Adipose tissue (tissue), 3 donors: ENCODE results near the gene ZNF227. TPM values are rescaled to one million over a fixed set of nuclear protein-coding genes. Genes with fewer than 3 reads are reported as not detected.
"Not testable (repeated sequence)": the region's sequence is repeated elsewhere in the genome, so short reads cannot be mapped to it uniquely, and the experiment has no call there.

ENCODE experiments used
- H3K27ac ChIP-seq: one replicate; pipeline ENCODE4 v1.5.1; 2013; ENCODE audit warnings: low read depth, low read length
- WGBS, 3 donors: extraction: QIAGEN DNeasy Blood & Tissue Kit; methylation state at CpG; one replicate each; pipeline ENCODE4 v1.1.7; 2013; 5-methylcytosine and 5-hydroxymethylcytosine counted together
- polyA plus RNA-seq, 3 donors: library from polyadenylated mRNA; stranded (reverse); fragments of 200-250 nt; gene quantifications; one replicate each; pipeline ENCODE4 v1.2.3, GENCODE V29; 2013
- donor health status: healthy with polysubstance abuse.
- donor health status: Bipolar disorder and iron deficiency.
- donor health status: healthy.

Gene ZNF227
- polyA plus RNA-seq, 3 donors: 3.2 to 4.6 (median 3.3) TPM

DNA sequence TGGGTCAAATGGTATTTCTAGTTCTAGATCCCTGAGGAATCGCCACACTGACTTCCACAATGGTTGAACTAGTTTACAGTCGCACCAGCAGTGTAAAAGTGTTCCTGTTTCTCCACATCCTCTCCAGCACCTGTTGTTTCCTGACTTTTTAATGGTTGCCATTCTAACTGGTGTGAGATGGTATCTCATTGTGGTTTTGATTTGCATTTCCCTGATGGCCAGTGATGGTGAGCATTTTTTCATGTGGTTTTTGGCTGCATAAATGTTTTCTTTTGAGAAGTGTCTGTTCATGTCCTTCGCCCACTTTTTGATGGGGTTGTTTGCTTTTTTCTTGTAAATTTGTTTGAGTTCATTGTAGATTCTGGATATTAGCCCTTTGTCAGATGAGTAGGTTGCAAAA, 9.0 kb downstream of the ZNF227 start:
- not testable (repeated sequence) for H3K27ac ChIP-seq
- 97 to 100% (median 97%) methylated on average over 3 of the region's 3 CpGs for WGBS, 3 donors

DNA sequence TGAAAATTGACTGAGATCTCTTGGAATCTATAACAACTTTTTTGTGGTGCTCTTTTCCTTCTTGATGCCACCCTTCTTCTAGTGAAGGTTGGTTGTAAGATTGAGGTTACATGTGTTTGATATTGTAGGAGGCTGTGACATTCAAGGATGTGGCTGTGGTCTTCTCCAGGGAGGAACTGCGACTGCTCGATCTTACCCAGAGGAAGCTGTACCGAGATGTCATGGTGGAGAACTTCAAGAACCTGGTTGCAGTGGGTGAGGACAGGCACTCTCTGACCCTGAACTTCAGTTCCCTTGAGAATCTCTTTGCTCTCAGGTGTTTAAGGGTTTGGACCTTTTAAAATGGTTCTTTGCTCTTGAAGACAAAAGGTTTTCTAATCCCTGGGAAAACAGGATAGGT, 16.0 kb downstream of the ZNF227 start:
- WGBS, 3 donors: 94 to 100% (median 95%) methylated on average over 3 of the region's 3 CpGs
- no peak overlapping the region for H3K27ac ChIP-seq

DNA sequence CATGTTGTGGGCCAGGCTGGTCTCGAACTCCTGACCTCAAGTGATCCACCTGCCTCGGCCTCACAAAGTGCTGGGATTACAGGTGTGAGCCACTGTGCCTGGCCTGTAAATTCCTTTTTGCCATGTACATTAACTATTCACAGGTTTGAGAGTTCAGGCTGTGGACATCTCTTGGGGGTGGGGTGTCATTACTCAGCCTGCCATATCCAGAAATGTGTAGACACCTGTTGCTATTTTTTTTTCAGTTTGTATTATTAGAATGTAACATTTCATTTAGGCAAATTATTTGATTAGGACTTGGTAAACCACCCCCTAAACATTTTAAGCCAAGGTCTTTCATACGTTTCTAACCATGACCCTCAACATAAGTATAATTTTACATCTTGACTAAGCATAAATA, 20.5 kb downstream of the ZNF227 start:
- H3K27ac ChIP-seq: no peak overlapping the region
- WGBS, 3 donors: 96 to 98% (median 98%) methylated on average over 3 of the region's 3 CpGs

DNA sequence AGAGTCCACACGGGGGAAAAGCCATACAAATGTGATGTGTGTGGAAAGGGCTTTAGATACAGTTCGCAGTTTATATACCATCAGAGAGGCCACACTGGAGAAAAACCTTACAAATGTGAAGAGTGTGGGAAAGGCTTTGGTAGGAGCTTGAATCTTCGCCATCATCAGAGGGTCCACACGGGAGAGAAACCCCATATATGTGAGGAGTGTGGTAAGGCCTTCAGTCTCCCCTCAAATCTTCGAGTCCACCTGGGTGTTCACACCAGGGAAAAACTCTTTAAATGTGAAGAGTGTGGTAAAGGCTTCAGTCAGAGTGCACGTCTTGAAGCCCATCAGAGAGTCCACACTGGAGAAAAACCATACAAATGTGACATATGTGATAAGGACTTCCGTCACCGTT, 24.1 kb downstream of the ZNF227 start:
- WGBS, 3 donors: 96 to 98% (median 97%) methylated on average over 8 of the region's 8 CpGs
- no peak overlapping the region for H3K27ac ChIP-seq

DNA sequence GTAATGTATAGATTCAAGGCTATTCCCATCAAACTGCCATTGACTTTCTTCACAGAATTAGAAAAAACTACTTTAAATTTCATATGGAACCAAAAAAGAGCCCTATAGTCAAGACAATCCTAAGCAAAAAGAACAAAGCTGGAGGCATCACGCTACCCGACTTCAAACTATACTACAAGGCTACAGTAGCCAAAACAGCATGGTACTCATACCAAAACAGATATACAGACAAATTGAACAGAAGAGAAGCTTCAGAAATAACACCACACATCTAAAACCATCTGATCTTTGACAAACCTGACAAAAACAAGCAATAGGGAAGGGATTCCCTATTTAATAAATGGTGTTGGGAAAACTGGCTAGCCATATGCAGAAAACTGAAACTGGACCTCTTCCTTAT, 40.0 kb downstream of the ZNF227 start:
- 94 to 98% (median 97%) methylated on average over 2 of the region's 2 CpGs for WGBS, 3 donors
- not testable (repeated sequence) for H3K27ac ChIP-seq

DNA sequence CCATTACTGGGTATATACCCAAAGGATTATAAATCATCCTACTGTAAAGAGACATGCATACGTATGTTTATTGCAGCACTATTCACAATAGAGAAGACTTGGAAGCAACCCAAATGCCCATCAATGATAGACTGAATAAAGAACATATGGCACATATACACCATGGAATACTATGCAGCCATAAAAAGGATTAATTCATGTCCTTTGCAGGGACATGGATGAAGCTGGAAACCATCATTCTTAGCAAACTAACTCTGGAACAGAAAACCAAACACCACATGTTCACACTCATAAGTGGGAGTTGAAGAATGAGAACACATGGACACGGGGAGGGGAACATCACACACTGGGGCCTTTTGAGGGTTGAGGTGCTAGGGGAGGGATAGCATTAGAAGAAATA, 41.1 kb downstream of the ZNF227 start:
- 91 to 98% (median 97%) methylated on average over 2 of the region's 2 CpGs for WGBS, 3 donors
- H3K27ac ChIP-seq: not testable (repeated sequence)

DNA sequence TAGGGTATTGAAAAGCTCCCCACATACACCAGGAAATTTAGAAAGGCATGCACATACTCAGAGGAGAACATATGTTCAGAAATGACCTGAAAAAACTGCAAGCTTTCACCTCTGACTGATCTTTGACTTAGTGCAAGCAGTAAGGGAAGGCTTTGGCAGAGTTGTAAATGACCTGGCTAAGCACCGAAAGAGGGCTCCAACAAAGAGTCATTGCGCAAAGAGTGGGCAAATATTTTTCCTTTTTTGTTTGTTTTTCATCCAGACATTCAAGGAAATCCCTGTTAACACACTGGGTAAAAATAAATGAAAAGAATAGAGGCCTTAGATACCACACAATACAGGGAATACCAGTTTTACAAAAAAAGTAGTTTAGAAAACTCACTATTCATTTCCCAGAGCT, 42.2 kb downstream of the ZNF227 start:
- H3K27ac ChIP-seq: no peak overlapping the region
- 94 to 98% (median 97%) methylated on average over 2 of the region's 2 CpGs for WGBS, 3 donors

DNA sequence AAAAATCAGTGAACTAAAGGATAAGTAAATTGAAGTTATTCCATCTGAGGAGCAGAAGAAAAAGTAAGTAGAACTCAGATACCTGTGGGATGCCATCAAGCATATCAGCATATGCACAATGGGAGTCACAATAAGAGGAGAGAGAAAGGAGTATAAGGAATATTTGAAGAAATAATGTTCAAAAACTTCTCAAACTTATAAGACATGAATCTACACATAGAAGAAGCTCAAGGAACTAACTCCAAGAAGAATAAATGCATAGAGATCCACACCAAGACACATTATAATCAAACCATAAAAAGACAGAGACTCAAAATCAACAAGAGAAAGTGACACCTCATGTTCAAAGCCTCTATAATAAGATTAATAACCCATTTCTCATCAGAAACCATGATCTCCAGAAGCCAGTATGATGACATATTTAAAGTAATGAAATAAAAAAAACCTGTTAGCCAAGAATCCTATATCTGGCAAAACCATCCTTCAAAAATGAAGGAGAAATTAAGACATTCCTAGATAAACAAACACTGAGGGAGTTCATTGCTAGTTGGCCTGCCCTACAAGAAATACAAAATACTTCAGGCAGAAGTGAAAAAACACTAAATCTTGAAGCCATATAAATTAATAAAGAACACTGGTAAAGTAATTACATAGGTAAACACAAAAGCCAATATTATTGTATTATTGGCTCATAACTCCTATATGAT, 43.5 kb downstream of the ZNF227 start:
- no peak overlapping the region for H3K27ac ChIP-seq

DNA sequence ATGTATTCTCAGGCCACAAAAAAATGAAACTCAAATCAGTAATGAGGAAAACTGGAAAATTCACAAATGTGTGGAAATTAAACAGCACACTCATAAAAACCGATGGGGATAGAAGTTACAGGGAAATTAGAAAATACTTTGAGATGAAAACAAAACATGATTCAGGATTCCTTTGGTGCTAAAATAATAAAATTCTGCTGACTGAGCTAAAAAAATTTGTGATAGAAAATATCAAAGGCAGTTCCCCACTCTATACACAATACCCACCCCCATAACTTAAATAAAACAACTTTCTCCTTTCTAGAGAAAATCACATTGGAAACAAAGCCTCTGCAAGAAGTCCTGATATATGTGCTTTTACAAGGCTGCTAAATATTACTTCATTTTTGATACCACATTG, 45.8 kb downstream of the ZNF227 start:
- H3K27ac ChIP-seq: no peak overlapping the region
- WGBS, 3 donors: 97 to 100% (median 98%) methylated on average over 1 of the region's 1 CpG

DNA sequence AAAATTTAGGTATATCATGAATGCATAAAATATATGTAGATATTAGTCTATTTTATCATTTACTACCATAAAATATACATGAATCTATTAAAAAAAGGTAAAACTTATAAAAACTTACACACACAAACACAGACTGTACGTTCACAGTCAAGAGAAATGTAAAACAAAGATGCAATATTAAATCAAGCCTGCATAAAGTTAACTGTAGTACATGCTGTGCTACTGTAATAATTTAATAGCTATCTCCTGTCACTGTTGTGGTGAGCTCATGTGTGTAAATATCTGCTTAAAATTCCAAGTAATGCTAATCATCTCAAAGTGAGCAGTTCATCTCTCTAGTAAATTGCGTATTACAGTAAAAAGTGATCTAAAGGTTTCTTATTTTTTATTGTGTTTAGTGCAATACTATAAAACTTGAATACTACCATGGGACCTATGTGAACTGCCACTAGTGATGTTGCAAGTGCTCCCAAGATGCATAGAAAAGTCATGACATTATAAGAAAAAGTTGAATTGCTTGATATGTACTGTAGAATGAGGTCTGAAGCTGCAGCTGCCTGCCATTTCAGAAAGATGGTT, 46.6 kb downstream of the ZNF227 start:
- 90 to 95% (median 91%) methylated on average over 2 of the region's 2 CpGs for whole genome bisulfite sequencing, 3 donors
- no peak overlapping the region for H3K27ac ChIP-seq

DNA sequence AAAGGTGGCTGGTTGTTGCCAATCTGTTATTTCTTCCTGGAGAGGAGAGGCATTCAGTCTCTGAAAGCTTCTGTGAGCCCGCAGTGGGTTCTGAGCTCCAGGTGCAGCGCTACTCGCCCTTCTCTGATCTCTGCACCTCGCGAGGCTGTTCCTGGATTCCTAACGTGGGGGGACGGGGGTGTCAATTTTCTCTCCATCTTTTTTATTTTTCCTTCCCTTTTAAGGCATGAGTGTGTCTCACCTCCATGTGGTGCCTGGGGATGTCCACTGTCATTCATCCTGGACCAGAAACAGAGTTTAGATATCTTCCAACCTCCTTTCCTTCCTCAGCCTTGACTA, 48.0 kb downstream of the ZNF227 start:
- WGBS, 3 donors: 3 to 20% (median 16%) methylated on average over 7 of the region's 7 CpGs
- no peak overlapping the region for H3K27ac ChIP-seq

DNA sequence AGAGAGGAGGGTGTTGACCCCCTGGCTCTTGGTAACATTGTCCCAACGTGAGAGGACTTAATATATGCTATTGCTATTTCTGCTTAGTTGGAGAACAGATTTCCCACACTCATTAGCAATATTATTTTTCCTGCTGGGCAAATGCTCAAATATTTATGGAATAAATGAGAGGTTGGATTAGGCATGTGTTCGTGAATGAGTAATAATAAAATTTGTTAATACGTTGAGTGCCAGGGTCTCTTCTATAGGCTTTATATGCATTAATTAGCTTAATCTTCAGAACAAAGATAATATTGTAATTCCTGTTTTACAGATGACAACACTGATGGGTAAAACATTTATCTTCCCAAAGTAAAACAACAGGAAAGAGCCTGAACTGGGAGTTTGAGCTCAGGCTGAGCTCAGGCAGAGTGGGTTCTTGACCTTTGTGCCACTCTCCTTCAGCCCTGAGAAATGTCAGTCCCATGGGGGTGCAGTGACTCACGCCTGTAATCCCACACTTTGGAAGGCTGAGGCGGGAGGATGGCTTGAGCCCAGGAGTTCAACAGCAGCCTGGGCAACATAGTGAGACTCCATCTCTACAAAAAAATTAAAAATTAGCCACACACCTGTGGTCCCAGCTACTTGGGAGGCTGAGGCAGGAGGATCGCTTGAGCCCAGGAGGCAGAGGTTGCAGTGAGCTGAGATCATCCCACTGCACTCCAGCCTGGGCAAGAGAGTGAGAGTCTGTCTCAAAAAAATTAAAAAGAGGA, 48.5 kb downstream of the ZNF227 start:
- WGBS, 3 donors: 63 to 67% (median 64%) methylated on average over 6 of the region's 6 CpGs
- H3K27ac ChIP-seq: no peak overlapping the region

DNA sequence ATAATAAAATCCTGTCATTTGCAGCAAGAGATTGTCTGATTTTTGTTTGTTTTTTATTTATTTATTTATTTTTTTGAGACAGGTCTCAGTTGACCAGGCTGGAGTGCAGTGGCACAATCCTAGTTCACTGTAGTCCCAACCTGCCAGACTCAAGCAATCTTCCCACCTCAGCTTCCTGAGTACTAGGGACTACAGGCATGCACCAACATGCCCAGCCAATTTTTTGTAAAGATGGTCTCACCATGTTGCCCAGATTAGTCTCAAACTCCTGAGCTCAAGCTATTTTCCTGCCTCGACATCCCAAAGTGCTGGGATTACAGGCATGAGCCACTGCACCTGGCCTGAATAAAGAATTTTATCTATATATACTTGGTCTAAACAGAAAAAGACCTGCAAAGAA, 65.0 kb downstream of the ZNF227 start:
- H3K27ac ChIP-seq: no peak overlapping the region
- WGBS, 3 donors: 96% methylated on average over 1 of the region's 1 CpG

DNA sequence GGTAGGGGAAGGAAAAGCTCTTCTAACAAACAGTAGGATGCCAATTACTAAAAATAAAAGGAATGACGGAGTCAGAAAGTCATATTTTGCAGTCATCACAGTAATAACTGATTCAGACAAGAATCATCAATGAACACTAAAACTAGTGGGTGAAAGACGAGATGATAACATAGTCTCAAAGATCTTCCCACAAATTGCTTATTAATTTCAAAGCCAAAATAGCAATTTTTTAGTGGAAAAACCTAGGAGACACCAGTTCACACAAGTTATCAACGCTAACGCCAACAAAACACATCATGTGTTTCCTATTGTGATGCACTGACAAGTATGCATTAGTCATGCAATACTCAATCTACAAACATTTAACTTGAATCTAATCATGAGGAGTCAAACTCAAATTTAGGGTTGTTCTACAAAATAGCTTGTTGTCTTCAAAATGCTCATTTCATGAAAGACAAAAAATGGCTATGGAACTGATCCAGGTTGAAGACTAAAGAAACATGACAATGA, 65.9 kb downstream of the ZNF227 start:
- H3K27ac ChIP-seq: no peak overlapping the region
- WGBS, 3 donors: 92 to 98% (median 94%) methylated on average over 4 of the region's 4 CpGs

DNA sequence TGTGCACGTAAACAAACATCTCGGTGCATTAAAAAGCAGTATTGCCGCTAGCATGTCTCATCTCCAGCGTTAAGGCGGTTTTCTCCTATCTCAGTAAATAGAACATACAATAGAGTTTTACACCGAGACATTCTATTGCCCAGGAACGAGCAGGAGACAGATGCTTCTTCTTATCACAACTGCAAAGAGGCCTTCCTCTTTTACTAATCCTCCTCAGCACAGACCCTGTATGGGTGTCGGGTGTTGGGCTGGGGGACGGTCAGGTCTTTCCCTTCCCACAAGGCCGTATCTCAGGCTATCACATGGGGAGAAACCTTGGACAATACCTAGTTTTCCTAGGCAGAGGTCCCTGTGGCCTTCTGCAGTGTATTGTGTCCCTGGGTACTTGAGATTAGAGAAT, 68.6 kb downstream of the ZNF227 start:
- WGBS, 3 donors: 79 to 91% (median 89%) methylated on average over 10 of the region's 10 CpGs

DNA sequence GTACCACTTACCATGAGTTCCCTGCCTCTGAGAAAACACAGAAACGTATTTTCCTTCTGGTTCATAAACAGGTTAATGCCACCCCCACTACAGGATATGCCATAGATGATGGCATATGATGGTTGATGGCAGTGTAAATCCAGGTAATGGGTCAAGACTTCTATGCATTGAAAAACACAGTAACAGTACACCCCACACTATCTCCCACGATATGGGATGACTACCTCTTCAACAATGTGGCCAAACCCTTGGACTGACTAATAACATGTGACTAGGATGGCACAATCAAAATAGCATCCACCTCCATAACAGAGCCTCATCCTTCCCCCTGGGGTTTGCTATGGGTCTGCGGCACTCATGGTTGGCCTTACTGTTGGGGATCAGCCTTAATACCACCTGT, 70.5 kb downstream of the ZNF227 start:
- no peak overlapping the region for H3K27ac ChIP-seq
- 88 to 96% (median 93%) methylated on average over 3 of the region's 3 CpGs for WGBS, 3 donors

More for the DNA sequence above, 68.6 kb downstream of the ZNF227 start:
- no peak overlapping the region for H3K27ac ChIP-seq

DNA sequence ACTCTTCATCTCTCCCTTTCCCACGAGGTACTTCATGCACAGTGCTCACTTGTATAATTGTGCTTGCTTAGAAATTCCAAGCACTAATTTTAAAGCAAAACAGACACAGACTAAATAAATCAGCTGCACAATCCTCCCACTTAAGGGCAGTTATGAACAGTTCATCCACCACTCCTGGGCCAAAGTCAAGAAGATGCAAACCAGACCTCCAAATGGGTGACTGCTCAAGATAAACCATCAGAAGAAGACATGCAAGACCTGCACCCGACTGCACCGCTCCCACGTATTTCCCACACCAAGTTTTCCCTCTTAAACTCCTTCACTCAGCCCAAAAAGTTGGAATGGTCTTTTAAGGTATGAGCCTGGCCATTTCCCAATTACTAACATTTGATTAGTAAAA, 72.6 kb downstream of the ZNF227 start:
- WGBS, 3 donors: 61 to 80% (median 61%) methylated on average over 4 of the region's 4 CpGs
- H3K27ac ChIP-seq: no peak overlapping the region
